SK-N-SH (cell line): ENCODE results near the gene GALNT5.

ENCODE experiments used
- CHD2 ChIP-seq: fragments of 150-350 bp; IDR thresholded peaks from 2 replicates; pipeline ENCODE4 v1.6.1; 2018; ENCODE audit warnings: low read length; ENCODE audit not compliant: partially characterized antibody
- EP300 ChIP-seq, 2 experiments: IDR thresholded peaks; 2 replicates each; pipeline versions ENCODE4 v1.4.0 to v1.6.1; 2012; ENCODE audit warnings: borderline replicate concordance in 1 of 2, low read depth in 1 of 2, low read length in 1 of 2
- FOXM1 ChIP-seq: IDR thresholded peaks from 2 replicates; pipeline ENCODE4 v1.4.0; 2012; ENCODE audit warnings: low read depth, mild to moderate bottlenecking
- JUND ChIP-seq: IDR thresholded peaks from 2 replicates; pipeline ENCODE4 v1.4.0; 2012
- PBX3 ChIP-seq: IDR thresholded peaks from 2 replicates; pipeline ENCODE4; 2012
- RFX5 ChIP-seq: IDR thresholded peaks from 2 replicates; pipeline ENCODE4 v1.6.1; 2012; ENCODE audit warnings: mild to moderate bottlenecking, improper control_type of control experiment, low read length
- TAF1 ChIP-seq: IDR thresholded peaks from 2 replicates; pipeline ENCODE4 v1.6.1; 2012; ENCODE audit warnings: low read depth, mild to moderate bottlenecking, low read length, moderate library complexity, borderline replicate concordance
- USF1 ChIP-seq: IDR thresholded peaks from 2 replicates; pipeline ENCODE4 v1.4.0; 2012; ENCODE audit warnings: low read depth, borderline replicate concordance
- USF2 ChIP-seq: fragments of 150-350 bp; IDR thresholded peaks from 2 replicates; pipeline ENCODE4 v1.6.1; 2017; ENCODE audit warnings: antibody characterized with exemption, low read length, low read depth, borderline replicate concordance
- YY1 ChIP-seq: IDR thresholded peaks from 2 replicates; pipeline ENCODE4 v1.4.0; 2012; ENCODE audit warnings: low read depth, mild to moderate bottlenecking
- TF ChIP-seq, protein P1 (sequence below): fragments of 200-600 bp; sonication (generic); IDR thresholded peaks from 2 replicates; pipeline ENCODE4 v1.6.1; 2017; ENCODE audit warnings: antibody characterized with exemption, mild to moderate bottlenecking, moderate library complexity
- TF ChIP-seq, protein P2 (sequence below): fragments of 150-350 bp; IDR thresholded peaks from 2 replicates; pipeline ENCODE4 v1.6.1; 2016; ENCODE audit warnings: mild to moderate bottlenecking, low read depth, low read length

GRCh38 chr2:157315901-157316300 is 58.4 kb downstream of the GALNT5 start:
- TF ChIP-seq EP300 (IDR thresholded peaks at IDR 0.05; ENCODE audit: borderline replicate concordance in 1 of 2, low read depth in 1 of 2, low read length in 1 of 2) = no peak
- TF ChIP-seq RFX5 = no peak
- TF ChIP-seq YY1 = no peak
- no peak for TF ChIP-seq USF2
- TF ChIP-seq FOXM1 = no peak
- TF ChIP-seq, protein P1, sequence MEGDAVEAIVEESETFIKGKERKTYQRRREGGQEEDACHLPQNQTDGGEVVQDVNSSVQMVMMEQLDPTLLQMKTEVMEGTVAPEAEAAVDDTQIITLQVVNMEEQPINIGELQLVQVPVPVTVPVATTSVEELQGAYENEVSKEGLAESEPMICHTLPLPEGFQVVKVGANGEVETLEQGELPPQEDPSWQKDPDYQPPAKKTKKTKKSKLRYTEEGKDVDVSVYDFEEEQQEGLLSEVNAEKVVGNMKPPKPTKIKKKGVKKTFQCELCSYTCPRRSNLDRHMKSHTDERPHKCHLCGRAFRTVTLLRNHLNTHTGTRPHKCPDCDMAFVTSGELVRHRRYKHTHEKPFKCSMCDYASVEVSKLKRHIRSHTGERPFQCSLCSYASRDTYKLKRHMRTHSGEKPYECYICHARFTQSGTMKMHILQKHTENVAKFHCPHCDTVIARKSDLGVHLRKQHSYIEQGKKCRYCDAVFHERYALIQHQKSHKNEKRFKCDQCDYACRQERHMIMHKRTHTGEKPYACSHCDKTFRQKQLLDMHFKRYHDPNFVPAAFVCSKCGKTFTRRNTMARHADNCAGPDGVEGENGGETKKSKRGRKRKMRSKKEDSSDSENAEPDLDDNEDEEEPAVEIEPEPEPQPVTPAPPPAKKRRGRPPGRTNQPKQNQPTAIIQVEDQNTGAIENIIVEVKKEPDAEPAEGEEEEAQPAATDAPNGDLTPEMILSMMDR = no peak
- TF ChIP-seq PBX3 = no peak
- TF ChIP-seq TAF1 = no peak
- TF ChIP-seq, protein P2, sequence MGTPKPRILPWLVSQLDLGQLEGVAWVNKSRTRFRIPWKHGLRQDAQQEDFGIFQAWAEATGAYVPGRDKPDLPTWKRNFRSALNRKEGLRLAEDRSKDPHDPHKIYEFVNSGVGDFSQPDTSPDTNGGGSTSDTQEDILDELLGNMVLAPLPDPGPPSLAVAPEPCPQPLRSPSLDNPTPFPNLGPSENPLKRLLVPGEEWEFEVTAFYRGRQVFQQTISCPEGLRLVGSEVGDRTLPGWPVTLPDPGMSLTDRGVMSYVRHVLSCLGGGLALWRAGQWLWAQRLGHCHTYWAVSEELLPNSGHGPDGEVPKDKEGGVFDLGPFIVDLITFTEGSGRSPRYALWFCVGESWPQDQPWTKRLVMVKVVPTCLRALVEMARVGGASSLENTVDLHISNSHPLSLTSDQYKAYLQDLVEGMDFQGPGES = no peak
- no peak for TF ChIP-seq CHD2
- no peak for TF ChIP-seq USF1
- TF ChIP-seq JUND = no peak
